Fibroblast of lung (primary cell): ENCODE data around the gene ARMC2.

ENCODE experiments used
- CTCF ChIP-seq, 2 donors: IDR thresholded peaks in 1 of 2; conservative IDR thresholded peaks in 1 of 2; 1 replicate in 1 of 2; 2 replicates in 1 of 2; pipeline ENCODE4 v1.5.1; 2011 to 2012; ENCODE audit warnings: low read length in 2 of 2, control low read depth in 1 of 2, inconsistent platforms in 1 of 2, low read depth in 1 of 2, mild to moderate bottlenecking in 1 of 2
- EZH2 ChIP-seq: IDR thresholded peaks from 2 replicates; pipeline ENCODE4 v1.5.1; 2012; ENCODE audit warnings: low read length, control low read depth, mild to moderate bottlenecking; ENCODE audit errors: missing control alignments

GRCh38 chr6:108845145-108845544, 3.1 kb upstream of the ARMC2 start:
- TF ChIP-seq CTCF (conservative IDR thresholded peaks at IDR 0.05 in 1 of 2, IDR thresholded peaks at IDR 0.05 in 1 of 2; ENCODE audit: low read depth in 1 of 2, low read length in 2 of 2): no peak
- no peak for TF ChIP-seq EZH2
